NCI-H82 treated with DMSO at 0.1 percent for 48 hours (cell line): ENCODE data around the gene YPEL5.
"Not testable (repeated sequence)": the region's sequence is repeated elsewhere in the genome, so short reads cannot be mapped to it uniquely, and the experiment has no call there.

ENCODE experiments used
- DNase-seq: peaks from one replicate; lab custom pipeline; 2025; ENCODE audit not compliant: unreplicated experiment; lab: John Stamatoyannopoulos, UW

The YPEL5 gene

DNA sequence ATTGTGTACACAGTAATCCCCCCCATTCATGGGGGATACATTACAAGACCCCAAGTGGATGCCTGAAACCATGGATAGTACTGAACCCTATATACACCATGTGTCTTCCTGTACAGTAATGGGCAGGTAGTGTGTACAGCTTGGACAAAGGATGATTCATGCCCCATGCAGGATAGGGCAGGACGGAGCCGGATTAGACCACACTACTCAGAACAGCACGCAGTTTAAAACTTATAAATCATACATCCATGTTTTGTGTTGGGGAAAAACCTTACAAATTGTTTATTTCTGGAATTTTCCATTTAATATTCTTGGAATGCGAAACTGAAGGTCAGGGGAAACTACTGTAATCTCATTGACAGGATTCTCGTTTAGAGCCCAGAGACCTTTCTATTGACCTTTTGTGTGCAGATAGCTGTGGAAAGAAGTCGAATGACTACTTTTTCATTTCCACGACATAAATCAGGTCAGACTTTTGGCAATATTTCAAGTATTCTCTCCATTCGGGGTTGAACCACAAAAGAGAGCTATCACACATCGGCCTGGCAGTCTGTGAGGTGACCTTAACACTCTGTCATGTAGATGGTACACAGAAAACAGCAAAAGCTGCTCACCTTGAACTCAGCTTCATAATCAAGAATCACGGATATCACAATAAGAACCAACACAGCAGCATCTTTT, 9.9 kb upstream of the YPEL5 start:
- DNase-seq, result no peak

DNA sequence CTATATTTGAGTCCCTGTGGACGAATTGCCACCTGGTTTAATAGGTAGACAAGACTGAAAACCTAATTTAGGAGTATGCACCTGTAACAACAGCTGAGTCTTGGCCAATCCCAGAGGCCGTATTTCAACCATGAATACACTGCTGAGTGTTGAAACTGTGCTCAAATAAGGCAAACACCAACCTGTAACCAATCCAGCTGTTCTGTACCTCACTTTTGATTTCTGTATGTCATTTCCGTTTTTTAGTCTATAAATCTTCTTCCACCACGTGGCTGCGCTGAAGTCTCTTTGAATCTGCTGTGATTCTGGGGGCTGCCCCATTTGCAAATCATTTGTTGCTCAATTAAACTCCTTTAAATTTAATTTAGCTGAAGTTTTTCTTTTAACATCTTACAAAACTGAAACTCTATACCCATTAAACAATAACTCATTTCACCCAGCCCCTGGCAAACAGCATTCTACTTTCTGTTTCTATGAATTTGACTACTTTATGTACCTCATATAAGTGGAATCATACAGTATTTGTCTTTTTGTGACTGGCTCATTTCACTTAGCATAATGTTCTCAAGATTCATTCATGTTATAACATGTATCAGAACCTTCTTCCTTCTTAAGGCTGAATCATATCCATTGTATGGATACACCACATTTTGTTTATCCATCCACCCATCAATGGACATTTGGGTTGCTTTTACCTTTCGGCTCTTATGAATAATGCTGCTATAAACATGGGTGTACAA, 7.5 kb upstream of the YPEL5 start:
- no peak for DNase-seq

DNA sequence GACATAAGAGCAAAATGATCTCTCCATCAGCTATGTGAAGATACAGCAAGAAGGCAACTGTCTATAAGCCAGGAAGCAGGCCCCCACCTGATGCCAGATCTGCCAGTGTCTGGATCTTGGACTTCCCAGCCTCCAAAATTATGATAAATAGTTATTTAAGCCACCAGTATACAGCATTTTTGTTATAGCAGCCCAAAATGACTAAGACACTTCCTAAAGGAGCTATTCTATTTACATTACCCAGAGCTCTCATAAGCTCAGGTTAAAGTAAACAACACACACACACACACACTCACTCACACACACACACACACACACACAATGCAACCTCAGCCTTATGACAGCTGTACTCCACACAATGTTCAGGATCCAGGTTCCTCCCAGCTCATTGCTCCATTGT, 5.7 kb upstream of the YPEL5 start:
- DNase-seq, result no peak

DNA sequence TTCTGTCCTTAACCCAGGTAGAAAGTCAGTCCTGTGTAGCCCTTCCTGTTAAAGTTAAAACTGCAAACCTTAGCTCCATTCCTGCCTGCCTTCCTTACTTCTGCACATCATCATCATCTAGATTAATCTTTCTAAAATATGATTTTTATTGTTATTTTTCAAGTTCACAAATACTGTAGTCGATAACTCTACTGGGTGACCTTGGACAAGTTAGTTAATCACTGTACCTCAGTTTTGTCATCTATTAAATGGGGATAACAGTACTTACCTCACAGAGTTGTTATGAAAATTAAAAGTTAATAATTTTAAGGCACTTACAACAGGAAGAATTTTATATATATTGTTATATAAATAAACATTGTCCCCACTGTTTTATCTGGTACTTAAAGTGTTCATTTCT, 2.5 kb upstream of the YPEL5 start:
- no peak for DNase-seq

DNA sequence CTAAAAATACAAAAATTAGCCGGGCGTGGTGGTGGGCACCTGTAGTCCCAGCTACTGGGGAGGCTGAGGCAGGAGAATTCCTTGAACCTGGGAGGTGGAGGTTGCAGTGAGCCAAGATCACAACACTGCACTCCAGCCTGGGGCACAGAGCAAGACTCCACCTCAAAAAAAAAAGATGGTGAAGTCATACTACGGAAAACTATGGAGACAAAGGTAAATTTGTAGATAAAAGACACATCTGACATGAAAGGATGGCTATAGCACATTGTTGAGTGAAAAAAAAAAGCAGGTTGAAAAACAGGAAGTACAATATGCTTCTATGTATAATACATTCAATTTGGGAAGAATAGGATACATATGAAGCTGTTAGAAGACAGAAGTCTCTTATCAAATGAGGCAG, 1.9 kb upstream of the YPEL5 start:
- not testable (repeated sequence) for DNase-seq

DNA sequence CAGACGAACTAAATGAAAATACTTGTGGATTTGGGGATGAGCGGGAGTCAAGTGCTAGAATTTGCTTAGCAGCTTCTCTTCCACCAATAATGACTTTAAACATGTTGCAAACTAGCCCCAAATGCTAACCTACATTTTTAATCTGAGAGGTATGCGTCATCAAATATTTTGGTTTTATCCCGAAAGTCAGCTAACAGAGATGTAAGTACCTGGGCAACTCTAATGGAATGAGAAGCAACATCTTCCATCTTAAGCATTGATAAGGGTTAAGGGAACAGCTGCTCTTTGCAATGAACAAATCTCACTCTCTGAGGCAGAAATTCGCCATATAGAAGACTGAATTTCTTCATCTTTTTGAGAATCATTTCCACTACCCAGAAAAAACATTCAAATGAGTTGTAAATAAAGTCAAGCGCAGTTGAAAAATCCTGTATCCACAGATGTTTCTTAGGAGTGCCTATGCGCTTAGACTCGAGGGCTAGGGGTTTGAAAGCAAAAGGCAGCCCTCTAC, 926 bp upstream of the YPEL5 start:
- no peak for DNase-seq

DNA sequence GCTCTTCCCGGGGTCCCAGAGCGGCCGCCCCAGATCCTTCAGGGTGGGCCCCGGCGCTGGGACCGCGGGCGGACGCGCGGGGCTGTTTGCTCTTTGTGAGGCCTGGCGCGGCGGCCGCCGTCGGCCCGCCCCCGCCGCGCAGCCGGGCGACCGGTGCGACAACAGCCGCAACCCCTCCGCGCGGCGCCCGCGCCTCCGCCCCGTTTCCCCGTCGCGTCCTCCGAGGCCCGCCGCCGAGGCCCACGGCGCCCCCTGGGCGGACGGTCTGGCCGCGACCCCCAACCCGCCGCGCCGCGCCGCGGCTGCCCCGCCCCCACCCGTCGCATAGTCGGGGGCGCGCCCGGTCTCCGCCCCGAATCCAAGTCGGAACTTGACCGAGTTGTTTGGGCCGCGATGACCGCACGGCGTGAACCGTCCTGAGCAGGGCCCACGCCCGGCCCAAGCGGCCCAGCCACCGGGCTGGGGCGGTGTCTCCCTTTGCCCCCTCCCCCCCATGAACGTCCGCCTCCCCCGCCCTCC, 448 bp downstream of the YPEL5 start:
- DNase-seq, result no peak

DNA sequence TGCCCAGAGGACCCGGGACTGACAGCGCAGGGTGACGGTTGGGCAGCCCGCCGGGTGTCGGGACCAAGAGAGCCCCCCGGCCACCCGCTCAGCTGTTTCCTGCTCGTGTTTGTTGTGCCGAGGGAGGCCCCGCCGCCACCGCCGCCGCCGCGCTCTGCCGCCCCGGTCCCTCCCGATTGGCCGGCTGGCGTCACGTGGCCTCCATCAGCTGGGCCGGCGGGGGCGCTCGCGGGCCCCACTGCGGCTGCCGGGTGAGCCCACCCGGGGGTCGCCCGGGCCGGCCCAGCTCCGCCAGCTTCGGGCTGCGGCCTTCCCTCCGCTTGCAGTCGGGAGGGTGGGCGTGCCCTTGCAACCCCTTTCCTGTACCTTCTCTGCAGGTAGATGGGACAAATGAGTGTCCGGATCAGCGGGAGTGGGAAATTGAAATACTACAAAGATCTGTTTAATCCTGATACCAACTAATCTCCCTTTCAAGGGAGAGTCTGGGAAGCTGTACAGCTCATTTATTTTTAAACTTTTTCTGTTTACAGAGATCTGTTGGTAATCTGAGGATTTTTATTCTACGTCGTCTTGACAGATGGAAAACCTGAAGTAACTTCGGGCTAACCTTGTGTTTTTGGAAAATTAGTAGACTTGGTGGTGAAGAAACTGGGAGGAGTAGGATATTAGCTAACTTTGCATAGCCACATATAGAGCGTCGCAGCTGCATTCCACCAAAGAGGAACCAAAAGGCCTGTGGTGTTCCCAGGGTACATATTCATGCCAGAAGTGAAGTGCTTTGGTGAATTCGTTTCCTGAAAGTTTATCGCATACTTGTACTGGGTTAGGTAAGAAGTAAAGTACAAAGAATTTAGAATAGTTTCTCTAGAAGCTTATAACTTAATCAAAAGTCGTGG, 1.2 kb downstream of the YPEL5 start:
- peak; percentile 33 for DNase-seq

DNA sequence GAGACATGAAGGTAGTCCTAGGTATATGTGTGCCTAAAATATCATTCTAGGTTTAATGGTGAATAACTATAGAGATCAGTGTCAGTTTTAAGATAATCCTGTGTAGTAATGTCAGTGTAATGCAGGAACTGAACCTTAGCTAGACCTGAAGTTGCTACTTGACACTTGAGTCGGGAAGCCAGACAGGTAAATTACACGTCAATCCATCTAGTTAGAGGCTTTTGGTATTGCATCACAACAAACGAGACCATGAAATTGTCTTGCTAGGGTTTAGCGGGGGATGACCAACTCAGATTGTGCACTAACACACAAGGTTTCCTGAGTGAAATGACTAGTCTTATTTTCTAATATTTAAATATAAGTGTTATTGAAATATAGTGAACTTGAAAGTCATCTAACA, 2.0 kb downstream of the YPEL5 start:
- no peak for DNase-seq

DNA sequence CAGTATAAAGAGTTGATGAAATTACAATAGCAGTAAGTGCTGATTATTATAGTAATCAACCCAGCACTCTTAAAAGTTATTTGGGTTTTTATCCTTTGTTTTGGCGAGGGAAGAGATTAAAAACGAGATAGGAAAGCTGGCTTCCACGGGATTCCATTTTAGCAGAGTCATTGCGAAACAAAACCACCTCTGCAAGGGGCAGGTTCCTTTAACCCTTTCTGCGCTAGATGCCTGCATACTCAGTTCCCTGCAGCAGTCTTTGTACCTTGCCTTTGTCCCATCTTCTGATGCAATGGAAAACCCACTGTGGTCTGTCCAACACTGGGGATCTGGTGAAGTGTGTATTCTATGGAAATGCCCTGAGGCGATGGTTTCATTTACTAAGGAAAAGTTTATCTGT, 2.7 kb downstream of the YPEL5 start:
- no peak for DNase-seq

DNA sequence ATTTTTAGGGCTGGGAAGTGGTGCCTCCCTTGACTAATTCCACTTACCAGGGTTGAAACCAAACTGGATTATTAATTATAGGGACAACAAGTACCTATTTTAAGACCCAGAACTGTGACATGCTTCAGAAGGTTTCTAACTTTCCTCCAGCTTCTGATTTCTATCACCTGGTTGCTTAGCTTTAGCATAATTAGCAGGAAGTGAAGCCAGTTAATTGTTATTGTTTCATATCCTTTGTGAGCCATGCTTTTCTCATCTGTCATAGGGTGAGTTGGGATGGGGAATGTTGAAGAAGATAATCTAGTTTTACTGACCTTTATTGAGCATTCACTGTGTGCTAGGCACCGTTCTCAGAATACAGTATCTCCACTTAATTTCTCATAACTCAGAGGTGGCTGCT, 3.2 kb downstream of the YPEL5 start:
- DNase-seq, result no peak

DNA sequence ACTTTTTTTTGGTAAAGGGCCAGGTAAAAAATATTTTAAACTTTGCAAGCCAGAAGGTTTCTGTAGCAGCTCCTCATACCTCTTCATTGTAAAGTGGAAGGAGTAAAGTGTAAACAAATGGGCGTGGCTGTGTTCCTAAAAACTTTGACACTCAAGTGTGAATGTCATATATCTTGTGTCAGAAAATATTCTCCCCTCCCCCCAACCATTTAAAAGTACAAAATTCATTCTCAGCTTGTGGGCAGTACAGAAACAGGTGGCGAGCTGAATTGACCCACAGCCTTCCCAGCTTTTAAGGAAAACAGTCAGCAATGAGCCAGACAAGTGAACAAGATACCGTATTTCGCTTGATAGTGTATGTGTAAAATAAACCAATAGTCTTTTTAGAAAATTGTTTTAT, 4.0 kb downstream of the YPEL5 start:
- DNase-seq, result no peak

DNA sequence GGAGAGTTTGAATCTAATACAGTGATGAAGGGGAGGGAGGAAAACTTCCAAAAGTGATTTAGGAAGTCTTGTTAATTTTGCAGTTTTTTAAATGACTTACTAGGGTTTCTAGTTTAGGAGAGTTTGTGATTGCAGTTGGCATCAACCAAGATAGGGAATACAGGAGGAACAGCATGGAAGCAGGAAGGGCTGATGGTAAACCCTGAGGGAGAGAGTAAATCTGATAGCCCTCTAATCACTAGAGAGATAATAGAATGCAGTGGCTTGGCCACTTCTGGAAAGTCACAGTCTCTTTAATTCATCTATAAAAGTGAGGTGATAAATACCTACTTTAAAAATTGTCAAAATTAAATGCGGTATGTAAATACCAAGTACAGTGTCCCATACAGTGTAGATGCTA, 5.6 kb downstream of the YPEL5 start:
- DNase-seq, result no peak

DNA sequence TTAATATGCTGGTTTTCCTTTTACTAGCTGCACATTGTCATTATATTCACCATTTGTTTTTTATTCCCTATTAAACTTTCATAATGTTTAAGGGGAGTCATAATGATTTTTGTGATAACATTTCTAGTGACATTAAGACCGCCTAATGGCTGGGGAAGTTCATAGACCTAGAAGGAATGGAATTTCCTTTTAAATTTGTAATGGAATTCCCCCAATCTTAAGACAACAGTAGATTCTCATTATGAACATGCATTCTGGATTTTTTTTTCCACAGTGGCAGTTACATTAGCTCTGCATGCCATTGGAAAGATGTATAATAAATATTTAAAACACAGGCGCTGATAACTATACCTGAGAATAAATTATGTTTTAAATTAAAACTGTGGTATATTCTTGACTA, 8.4 kb downstream of the YPEL5 start:
- DNase-seq, result no peak

DNA sequence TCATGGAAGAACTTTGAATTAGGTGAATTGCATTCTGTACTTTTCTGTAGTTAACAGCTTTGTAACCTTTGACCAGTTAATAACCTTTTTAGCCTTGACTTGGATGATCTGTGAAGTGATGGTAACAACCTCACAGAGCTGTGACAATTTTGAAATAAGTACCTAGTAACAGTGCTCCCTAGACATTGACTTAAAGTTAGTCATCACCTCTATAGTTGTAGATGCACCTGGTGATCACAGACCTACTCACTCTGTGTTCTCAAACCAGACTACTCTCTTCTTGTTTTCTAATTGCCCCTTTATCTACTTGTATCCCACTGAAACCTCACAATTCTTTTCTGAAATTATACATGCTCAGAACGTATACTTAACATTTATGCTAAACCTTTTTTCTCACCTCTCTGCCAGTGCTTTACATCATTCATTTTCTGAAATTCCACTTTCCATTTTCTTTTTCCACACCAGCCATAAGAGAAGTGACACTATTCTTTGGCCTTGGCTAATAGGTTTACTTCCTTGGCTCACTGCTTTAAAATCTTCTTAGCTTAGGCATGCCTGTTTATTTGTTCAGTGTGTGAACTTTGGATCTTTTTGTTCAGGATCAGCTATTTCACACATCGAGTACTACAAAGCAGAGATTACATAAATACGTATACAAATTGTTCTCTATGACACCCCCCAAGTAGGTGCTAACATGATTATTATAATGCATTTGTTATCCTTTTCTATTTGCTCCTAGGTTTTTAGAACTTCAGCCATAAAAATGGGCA, 9.3 kb downstream of the YPEL5 start:
- no peak for DNase-seq

DNA sequence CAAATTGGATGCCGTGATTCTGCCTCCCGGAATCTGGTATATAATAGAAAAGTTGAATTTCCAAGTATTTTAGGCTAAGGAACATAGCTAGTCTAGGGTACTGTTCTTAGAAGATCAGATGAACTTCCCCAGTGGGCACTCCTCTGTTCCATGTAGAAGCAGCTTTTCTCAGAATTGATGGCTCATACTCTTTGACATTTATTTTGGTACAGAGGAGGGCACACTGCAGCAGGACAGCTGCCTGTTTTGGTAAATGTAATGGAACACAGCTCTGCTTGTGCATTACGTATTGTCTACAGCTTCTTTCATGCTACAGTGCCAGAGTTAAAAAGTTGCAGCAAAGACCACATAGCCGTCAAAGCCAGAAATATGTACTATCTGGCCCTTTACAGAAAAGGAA, 10.8 kb downstream of the YPEL5 start:
- DNase-seq, result no peak

DNA sequence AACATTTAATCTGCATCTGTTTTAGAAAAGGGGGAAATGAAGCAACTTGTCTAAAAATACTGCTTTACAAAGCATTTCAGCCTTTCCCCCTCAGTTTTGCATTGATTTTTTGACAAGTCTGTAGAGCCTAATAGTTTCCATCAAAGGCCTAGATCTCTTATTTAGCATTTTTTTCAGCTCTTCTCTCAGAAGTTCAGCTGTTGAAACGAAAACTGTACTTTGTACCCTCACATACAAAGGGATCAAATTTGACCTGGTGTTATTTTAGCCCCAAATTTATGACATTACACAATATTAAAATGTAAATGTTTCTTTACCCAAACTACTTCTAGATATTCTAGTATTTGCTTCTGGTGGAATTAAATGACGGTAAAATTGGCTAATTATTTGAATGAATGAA, 13.0 kb downstream of the YPEL5 start:
- no peak for DNase-seq

DNA sequence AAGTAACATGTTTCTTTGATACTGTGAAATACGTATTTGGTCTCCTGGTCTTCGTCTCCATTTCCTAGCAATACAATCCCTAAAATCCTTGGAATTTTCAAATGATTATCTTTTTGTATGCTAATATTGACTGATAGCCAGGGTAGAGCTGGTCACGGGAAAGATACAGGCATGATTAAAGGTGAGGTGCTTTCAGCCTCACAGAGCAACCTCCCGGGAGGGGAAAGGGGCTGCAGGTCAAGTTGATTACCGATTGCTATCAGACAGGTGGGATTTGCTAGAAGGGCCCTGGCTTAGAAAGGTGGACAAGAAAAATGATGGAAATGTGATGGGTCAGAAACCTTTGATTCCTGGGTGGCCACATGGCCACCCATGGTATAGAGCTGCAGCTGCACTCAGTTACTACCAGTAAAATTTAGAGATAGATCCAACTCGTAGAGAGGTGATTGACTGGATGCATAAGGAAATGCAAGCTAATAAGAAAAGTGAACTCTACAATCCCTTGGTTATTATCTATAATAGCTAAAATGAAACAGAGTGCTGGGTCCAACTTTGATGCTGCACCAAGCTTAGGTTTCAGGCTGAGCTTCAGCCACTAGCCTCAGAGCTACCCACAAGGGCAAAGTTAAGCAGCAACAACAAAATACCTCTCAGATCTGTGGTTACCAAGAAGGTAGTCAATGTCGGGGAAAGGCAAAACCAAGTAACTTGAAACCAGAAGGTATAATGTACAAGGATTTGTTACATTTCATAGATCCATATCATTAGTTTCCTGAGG, 15.3 kb downstream of the YPEL5 start:
- DNase-seq, result no peak

DNA sequence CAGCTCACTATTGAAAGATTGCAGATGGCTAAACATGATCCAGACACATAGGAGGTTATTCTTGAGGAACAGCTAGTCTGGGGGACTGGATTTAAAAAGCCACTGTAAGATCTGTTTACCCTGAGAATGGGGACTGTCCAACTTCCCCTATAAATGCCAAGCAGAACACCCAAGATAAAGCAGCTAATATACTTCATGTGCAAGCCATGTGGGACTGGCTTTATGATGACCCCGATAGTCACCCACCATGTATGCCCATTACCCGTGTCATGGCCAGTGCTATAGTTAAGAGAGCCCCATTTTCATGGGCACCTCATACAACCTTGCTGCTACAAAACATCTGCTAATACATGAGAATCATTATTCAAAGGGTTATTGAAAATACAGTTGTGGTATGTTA, 16.0 kb downstream of the YPEL5 start:
- no peak for DNase-seq
